ENCODE measurements around the gene ASXL2. TPM values are rescaled to one million over a fixed set of nuclear protein-coding genes. Genes with fewer than 3 reads are reported as not detected.

ASXL2 gene
- total and polyA plus RNA-seq, 4 donors = 2.4 to 29.0 (median 12.3) TPM

- DNase-seq = no peak
- WGBS, 2 donors = 83 to 92% methylated on average over 3 of the region's 3 CpGs
- ATAC-seq (ENCODE audit: insufficient read depth, low FRiP score) = no peak
- Histone ChIP-seq H3K27ac (ENCODE audit: low read depth in 1 of 2, low read length in 1 of 2) (no peak overlapping the region), H3K36me3 (ENCODE audit: control insufficient read depth in 4 of 4, insufficient read depth in 4 of 4, low read length in 4 of 4) (peaks cover 7 to 14% (median 10%) of the 10 kb centered on the region in 4 donors), H3K4me3 (no peak overlapping the region), H3K9ac (ENCODE audit: insufficient read depth in 1 of 2, low read length in 2 of 2) (no peak overlapping the region), H3K4me1 (ENCODE audit: control insufficient read depth in 5 of 5, insufficient read depth in 5 of 5, low read length in 5 of 5) (peaks cover 0 to 2% (median 0%) of the 10 kb centered on the region in 5 donors), H3K27me3 (ENCODE audit: control insufficient read depth in 3 of 3, insufficient read depth in 3 of 3, low read length in 2 of 3) (no peaks in the 10 kb centered on the region), H3K9me3 (ENCODE audit: control insufficient read depth in 4 of 4, insufficient read depth in 3 of 4, low read length in 3 of 4) (no peaks in the 10 kb centered on the region)
- TF ChIP-seq, protein P1, sequence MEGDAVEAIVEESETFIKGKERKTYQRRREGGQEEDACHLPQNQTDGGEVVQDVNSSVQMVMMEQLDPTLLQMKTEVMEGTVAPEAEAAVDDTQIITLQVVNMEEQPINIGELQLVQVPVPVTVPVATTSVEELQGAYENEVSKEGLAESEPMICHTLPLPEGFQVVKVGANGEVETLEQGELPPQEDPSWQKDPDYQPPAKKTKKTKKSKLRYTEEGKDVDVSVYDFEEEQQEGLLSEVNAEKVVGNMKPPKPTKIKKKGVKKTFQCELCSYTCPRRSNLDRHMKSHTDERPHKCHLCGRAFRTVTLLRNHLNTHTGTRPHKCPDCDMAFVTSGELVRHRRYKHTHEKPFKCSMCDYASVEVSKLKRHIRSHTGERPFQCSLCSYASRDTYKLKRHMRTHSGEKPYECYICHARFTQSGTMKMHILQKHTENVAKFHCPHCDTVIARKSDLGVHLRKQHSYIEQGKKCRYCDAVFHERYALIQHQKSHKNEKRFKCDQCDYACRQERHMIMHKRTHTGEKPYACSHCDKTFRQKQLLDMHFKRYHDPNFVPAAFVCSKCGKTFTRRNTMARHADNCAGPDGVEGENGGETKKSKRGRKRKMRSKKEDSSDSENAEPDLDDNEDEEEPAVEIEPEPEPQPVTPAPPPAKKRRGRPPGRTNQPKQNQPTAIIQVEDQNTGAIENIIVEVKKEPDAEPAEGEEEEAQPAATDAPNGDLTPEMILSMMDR (IDR thresholded peaks at IDR 0.05; ENCODE audit: control extremely low read depth, extremely low read depth) = no peak
These were observed 73.9 kb downstream of the ASXL2 start for GRCh38 chr2:25804338-25804737.

DNA sequence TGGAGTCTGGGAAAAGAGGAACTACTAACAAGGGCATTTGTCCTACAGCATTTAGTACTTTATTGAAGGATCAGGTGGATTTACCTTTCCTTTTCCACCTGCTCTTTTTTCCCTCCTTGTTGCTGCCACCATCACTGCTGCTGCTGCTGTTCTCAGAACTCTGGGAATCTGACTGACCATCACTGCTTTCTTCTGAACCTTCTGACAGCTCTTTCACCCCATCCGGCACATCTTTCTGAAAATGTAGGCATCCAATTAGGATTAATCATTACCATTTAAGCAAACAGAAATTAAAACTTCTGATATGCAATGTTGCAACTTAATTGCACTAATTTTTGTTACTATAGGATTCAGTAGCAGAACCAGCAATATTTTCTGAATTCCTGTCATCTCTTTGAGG, 79.0 kb downstream of the ASXL2 start:
- TF ChIP-seq, protein P1 (IDR thresholded peaks at IDR 0.05; ENCODE audit: control extremely low read depth, extremely low read depth) = no peak
- no peak overlapping the region for H3K4me3 ChIP-seq
- peaks cover 16 to 21% (median 18%) of the 10 kb centered on the region in 4 donors for H3K36me3 ChIP-seq (ENCODE audit: control insufficient read depth in 4 of 4, insufficient read depth in 4 of 4, low read length in 4 of 4)
- ATAC-seq (ENCODE audit: insufficient read depth, low FRiP score) (no peak), DNase-seq (no peak)
- no peaks in the 10 kb centered on the region for H3K9me3 ChIP-seq (ENCODE audit: control insufficient read depth in 4 of 4, insufficient read depth in 3 of 4, low read length in 3 of 4)
- H3K27ac ChIP-seq (ENCODE audit: low read depth in 1 of 2, low read length in 1 of 2) = no peak overlapping the region
- 95 to 100% methylated on average over 1 of the region's 1 CpG for WGBS, 2 donors
- peaks cover 0 to 2% (median 0%) of the 10 kb centered on the region in 5 donors for H3K4me1 ChIP-seq (ENCODE audit: control insufficient read depth in 5 of 5, insufficient read depth in 5 of 5, low read length in 5 of 5)
- H3K27me3 ChIP-seq (ENCODE audit: control insufficient read depth in 3 of 3, insufficient read depth in 3 of 3, low read length in 2 of 3) = no peaks in the 10 kb centered on the region
- H3K9ac ChIP-seq (ENCODE audit: insufficient read depth in 1 of 2, low read length in 2 of 2) = no peak overlapping the region

- Histone ChIP-seq H3K4me3 (no peak overlapping the region), H3K27me3 (ENCODE audit: control insufficient read depth in 3 of 3, insufficient read depth in 3 of 3, low read length in 2 of 3) (no peaks in the 10 kb centered on the region), H3K27ac (ENCODE audit: low read depth in 1 of 2, low read length in 1 of 2) (no peak overlapping the region), H3K36me3 (ENCODE audit: control insufficient read depth in 4 of 4, insufficient read depth in 4 of 4, low read length in 4 of 4) (peaks cover 6 to 13% (median 10%) of the 10 kb centered on the region in 4 donors), H3K9me3 (ENCODE audit: control insufficient read depth in 4 of 4, insufficient read depth in 3 of 4, low read length in 3 of 4) (no peaks in the 10 kb centered on the region), H3K9ac (ENCODE audit: insufficient read depth in 1 of 2, low read length in 2 of 2) (no peak overlapping the region), H3K4me1 (ENCODE audit: control insufficient read depth in 5 of 5, insufficient read depth in 5 of 5, low read length in 5 of 5) (peaks cover 0 to 4% (median 0%) of the 10 kb centered on the region in 5 donors)
- no peak for DNase-seq
- no peak for ATAC-seq (ENCODE audit: insufficient read depth, low FRiP score)
- TF ChIP-seq, protein P1 (IDR thresholded peaks at IDR 0.05; ENCODE audit: control extremely low read depth, extremely low read depth) = no peak
- 79 to 89% methylated on average over 5 of the region's 5 CpGs for WGBS, 2 donors
These were observed 80.4 kb downstream of the ASXL2 start for GRCh38 chr2:25797620-25798488.
